Common myeloid progenitor, CD34-positive (primary cell): ENCODE results near the gene PACRG.

ENCODE experiments used
- CTCF ChIA-PET: fragments of 350-600 bp; sonication (Branson Sonifier 250); formaldehyde crosslinking; loops from one replicate; lab custom pipeline; 2021; ENCODE audit warnings: antibody characterized with exemption; lab: Charles Lee
- POLR2A ChIA-PET: fragments of 350-600 bp; sonication (Branson Sonifier 250); formaldehyde crosslinking; loops from one replicate; lab custom pipeline; 2021; ENCODE audit warnings: antibody characterized with exemption; lab: Charles Lee
- DNase-seq, 3 donors: peaks; one replicate each; pipeline versions ENCODE4 v3.0.0 to v3.0.0-alpha.2; 2013
- H3K27ac ChIP-seq, 2 experiments: 1 replicate in 1 of 2; 2 replicates in 1 of 2; pipeline ENCODE4 v1.7.0; 2013; ENCODE audit warnings: inconsistent platforms in 2 of 2, low read length in 2 of 2, mild to moderate bottlenecking in 2 of 2, low read depth in 1 of 2, moderate library complexity in 1 of 2; ENCODE audit not compliant: severe bottlenecking in 2 of 2, insufficient read depth in 1 of 2, poor library complexity in 1 of 2
- H3K27me3 ChIP-seq, 5 experiments: replicated peaks in 2 of 5; 1 replicate in 3 of 5; 2 replicates in 2 of 5; pipeline versions ENCODE4 v1.6.1 to v1.7.0; 2013; ENCODE audit warnings: low read length in 4 of 5, mild to moderate bottlenecking in 2 of 5, moderate library complexity in 2 of 5, inconsistent platforms in 1 of 5; ENCODE audit not compliant: insufficient read depth in 5 of 5, control insufficient read depth in 4 of 5
- H3K36me3 ChIP-seq, 4 experiments: 1 replicate in 2 of 4; 2 replicates in 2 of 4; pipeline versions ENCODE4 v1.6.1 to v1.7.0; 2013; ENCODE audit warnings: low read length in 3 of 4, control low read depth in 1 of 4, mild to moderate bottlenecking in 1 of 4; ENCODE audit not compliant: control insufficient read depth in 4 of 4, insufficient read depth in 4 of 4
- H3K4me1 ChIP-seq, 4 experiments: 1 replicate in 3 of 4; 2 replicates in 1 of 4; pipeline versions ENCODE4 v1.6.1 to v1.7.1; 2013; ENCODE audit warnings: low read length in 3 of 4, mild to moderate bottlenecking in 3 of 4, control low read depth in 1 of 4, inconsistent platforms in 1 of 4, moderate library complexity in 1 of 4; ENCODE audit not compliant: control insufficient read depth in 4 of 4, insufficient read depth in 4 of 4; ENCODE audit errors: control extremely low read depth in 1 of 4
- H3K4me3 ChIP-seq, 7 experiments: 1 replicate in 4 of 7; 2 replicates in 3 of 7; pipeline versions ENCODE4 v1.5.1 to v1.7.0; 2013; ENCODE audit warnings: mild to moderate bottlenecking in 7 of 7, low read length in 6 of 7, moderate library complexity in 6 of 7, inconsistent platforms in 2 of 7, low read depth in 2 of 7, control low read depth in 1 of 7; ENCODE audit not compliant: insufficient read depth in 4 of 7, control insufficient read depth in 1 of 7; ENCODE audit errors: extremely low read depth in 1 of 7
- H3K9me3 ChIP-seq, 5 experiments: 1 replicate in 4 of 5; 2 replicates in 1 of 5; pipeline versions ENCODE4 v1.6.1 to v1.7.1; 2013; ENCODE audit warnings: low read length in 4 of 5, mild to moderate bottlenecking in 2 of 5, inconsistent platforms in 1 of 5, low read depth in 1 of 5, moderate library complexity in 1 of 5; ENCODE audit not compliant: control insufficient read depth in 4 of 5, insufficient read depth in 2 of 5; ENCODE audit errors: control extremely low read depth in 1 of 5
- WGBS: methylation state at CpG from one replicate; pipeline ENCODE4 v1.1.5; 2013; ENCODE audit not compliant: insufficient coverage; 5-methylcytosine and 5-hydroxymethylcytosine counted together

PACRG gene

GRCh38 chr6:163261361-163261760 lies 533.6 kb downstream of the PACRG start:
- Histone ChIP-seq H3K36me3 (no peaks in the 10 kb centered on the region), H3K4me1 (peaks cover 3 to 13% (median 9%) of the 10 kb centered on the region in 4 experiments), H3K4me3 (no peak overlapping the region), H3K9me3 (no peaks in the 10 kb centered on the region), H3K27me3 (no peaks in the 10 kb centered on the region), H3K27ac (no peak overlapping the region)
- WGBS: 95% methylated on average over 4 of the region's 4 CpGs
- no peak for DNase-seq
- ChIA-PET CTCF (no interaction called here), POLR2A (no interaction called here)

DNA sequence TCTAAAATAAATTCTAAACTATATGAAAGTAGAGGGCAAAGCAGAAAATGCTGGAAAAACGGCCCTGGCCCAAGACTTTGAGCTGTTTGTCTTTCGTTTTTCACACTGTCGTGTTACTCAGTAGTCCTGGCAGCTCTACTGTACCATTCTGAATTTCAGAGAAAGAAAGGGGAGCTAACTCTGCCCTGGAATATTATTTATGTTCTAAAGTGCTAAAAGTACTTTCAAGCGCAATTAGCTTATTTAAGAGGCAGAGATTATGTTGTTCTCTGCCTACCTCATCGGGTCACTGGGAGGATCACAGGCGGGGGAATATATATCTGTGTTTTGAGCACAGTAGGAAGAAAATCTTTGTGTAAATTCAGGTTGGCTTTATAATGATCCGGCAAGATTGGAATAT lies 534.3 kb downstream of the PACRG start:
- Histone ChIP-seq H3K27me3 (no peaks in the 10 kb centered on the region), H3K27ac (no peak overlapping the region), H3K4me1 (peaks cover 3 to 13% (median 9%) of the 10 kb centered on the region in 4 experiments), H3K9me3 (no peaks in the 10 kb centered on the region), H3K36me3 (no peaks in the 10 kb centered on the region), H3K4me3 (no peak overlapping the region)
- 80% methylated on average over 5 of the region's 7 CpGs for WGBS
- ChIA-PET POLR2A (interaction anchor here (0.6 kb wide), 1 partner anchor 293 kb away, joined by 3 read pairs; no protein-coding TSS in a partner anchor), CTCF (no interaction called here)
- no peak for DNase-seq

DNA sequence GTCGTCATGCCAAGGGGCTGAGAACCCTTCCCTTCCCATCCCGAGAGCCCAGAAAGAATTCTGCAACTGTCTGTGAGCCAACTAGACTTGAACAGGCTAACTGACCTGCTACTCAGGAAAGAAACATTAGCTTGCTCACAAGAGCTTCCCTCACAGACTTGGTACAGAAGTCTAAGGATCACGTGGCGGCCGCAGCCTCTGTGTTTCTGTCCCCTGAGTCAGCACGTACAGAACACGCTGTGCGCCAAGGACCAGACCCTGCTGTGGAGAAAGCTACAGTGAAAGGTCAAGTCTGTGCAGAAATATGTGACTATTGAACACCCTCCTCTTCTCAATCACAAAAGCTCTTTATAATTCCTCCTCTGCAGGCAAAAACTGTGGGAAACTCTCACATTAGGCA lies 535.4 kb downstream of the PACRG start:
- Histone ChIP-seq H3K36me3 (no peaks in the 10 kb centered on the region), H3K4me1 (peaks cover 3 to 13% (median 9%) of the 10 kb centered on the region in 4 experiments), H3K9me3 (no peaks in the 10 kb centered on the region), H3K4me3 (no peak overlapping the region), H3K27ac (no peak overlapping the region), H3K27me3 (no peaks in the 10 kb centered on the region)
- DNase-seq: no peak
- ChIA-PET CTCF (no interaction called here), POLR2A (no interaction called here)
- 92% methylated on average over 8 of the region's 8 CpGs for WGBS

GRCh38 chr6:163263998-163264661 lies 536.4 kb downstream of the PACRG start:
- Histone ChIP-seq H3K27me3 (peaks cover 0 to 1% (median 0%) of the 10 kb centered on the region in 5 experiments), H3K4me1 (peaks cover 3 to 13% (median 9%) of the 10 kb centered on the region in 4 experiments), H3K36me3 (no peaks in the 10 kb centered on the region), H3K4me3 (no peak overlapping the region), H3K9me3 (no peaks in the 10 kb centered on the region), H3K27ac (no peak overlapping the region)
- POLR2A ChIA-PET: no interaction called here
- CTCF ChIA-PET: no interaction called here
- WGBS: 95% methylated on average over 13 of the region's 13 CpGs
- no peak for DNase-seq

DNA sequence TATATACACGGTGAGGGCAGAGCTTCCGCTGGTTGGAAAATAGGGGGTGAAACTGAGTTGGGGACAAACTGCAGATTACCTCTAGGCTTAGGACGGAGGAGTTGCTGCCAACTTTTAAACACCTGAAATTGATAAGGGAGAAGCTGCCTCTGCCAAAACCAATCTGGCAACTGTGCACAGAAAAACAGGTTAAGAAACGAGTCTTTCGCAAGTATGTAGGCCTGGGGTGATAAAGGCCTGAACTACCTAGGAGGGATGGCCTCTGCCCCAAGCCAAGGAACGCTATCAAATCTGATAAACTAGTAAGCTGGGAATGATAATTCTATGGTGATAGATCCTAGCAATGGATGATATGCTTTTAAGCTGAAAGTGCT lies 536.9 kb downstream of the PACRG start:
- Histone ChIP-seq H3K36me3 (no peaks in the 10 kb centered on the region), H3K4me1 (peaks cover 3 to 13% (median 9%) of the 10 kb centered on the region in 4 experiments), H3K9me3 (no peaks in the 10 kb centered on the region), H3K27ac (no peak overlapping the region), H3K4me3 (no peak overlapping the region), H3K27me3 (peaks cover 0 to 2% (median 0%) of the 10 kb centered on the region in 5 experiments)
- POLR2A ChIA-PET: no interaction called here
- CTCF ChIA-PET: no interaction called here
- no peak for DNase-seq
- 95% methylated on average over 6 of the region's 6 CpGs for WGBS

DNA sequence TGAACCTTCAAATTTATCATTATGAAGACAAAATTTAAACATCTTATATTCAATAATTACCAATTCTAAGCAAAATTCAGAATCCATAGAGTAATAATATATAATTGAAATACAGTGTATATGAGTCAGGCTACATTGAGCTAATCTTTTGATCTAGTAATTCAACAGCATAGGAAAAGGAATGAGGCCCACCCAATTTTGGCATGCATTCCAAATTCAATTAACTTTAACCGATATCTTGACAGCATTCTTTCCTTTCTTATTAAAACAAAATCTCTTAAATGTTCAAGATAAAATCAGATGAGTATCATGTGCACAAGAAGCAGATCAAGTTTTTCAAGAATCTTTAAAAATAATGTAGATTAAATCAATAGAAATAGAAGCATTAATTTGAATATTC lies 553.9 kb downstream of the PACRG start:
- no CpG with 5 or more reads among the region's 1 CpG for WGBS
- H3K27me3 ChIP-seq: no peaks in the 10 kb centered on the region
- no peaks in the 10 kb centered on the region for H3K4me1 ChIP-seq
- DNase-seq: no peak
- ChIA-PET POLR2A (no interaction called here), CTCF (no interaction called here)
- no peaks in the 10 kb centered on the region for H3K36me3 ChIP-seq
- H3K4me3 ChIP-seq: no peak overlapping the region
- H3K9me3 ChIP-seq: peaks cover 0 to 3% (median 0%) of the 10 kb centered on the region in 5 experiments
- no peak overlapping the region for H3K27ac ChIP-seq

DNA sequence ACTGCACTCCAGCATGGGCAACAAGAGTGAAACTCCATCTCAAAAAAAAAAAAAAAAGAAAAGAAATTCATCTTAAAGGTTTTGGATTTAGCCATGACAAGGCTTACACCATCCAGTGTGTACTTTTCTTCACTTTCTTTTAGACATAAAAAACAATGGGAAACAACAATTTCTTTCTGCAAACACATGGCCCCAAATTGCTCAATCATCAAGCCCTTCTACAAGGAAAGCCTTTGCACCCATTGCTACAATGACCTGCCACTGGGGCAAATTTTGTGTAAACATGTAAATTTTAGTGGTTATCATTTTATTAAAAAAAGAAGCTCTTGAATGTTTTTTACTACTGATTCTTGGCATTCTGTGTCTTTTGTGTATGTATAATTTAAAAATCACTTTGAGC lies 554.9 kb downstream of the PACRG start:
- CTCF ChIA-PET: no interaction called here
- no peak overlapping the region for H3K27ac ChIP-seq
- no peak for DNase-seq
- H3K27me3 ChIP-seq: no peaks in the 10 kb centered on the region
- H3K4me3 ChIP-seq: no peak overlapping the region
- POLR2A ChIA-PET: no interaction called here
- H3K4me1 ChIP-seq: no peaks in the 10 kb centered on the region
- H3K36me3 ChIP-seq: no peaks in the 10 kb centered on the region
- peaks cover 0 to 3% (median 0%) of the 10 kb centered on the region in 5 experiments for H3K9me3 ChIP-seq
